NT2/D1 (cell line): ENCODE measurements around the gene PDCD1.
A peak's percentile ranks its signal among the peaks of the same experiment; 100 is the strongest.

ENCODE experiments used
- DNase-seq: peaks from one replicate; pipeline ENCODE4 v3.0.0-alpha.2; 2011; ENCODE audit warnings: low read depth, low spot score
- H3K27me3 ChIP-seq: 2 replicates; pipeline ENCODE4 v1.6.0; 2011; ENCODE audit warnings: mild to moderate bottlenecking; ENCODE audit not compliant: insufficient read length, insufficient read depth
- H3K36me3 ChIP-seq: 2 replicates; pipeline ENCODE4 v1.6.1; 2011; ENCODE audit warnings: mild to moderate bottlenecking, low read length, mixed read lengths; ENCODE audit not compliant: insufficient read depth, insufficient read length
- H3K4me1 ChIP-seq: 2 replicates; pipeline ENCODE4 v1.5.1; 2011; ENCODE audit not compliant: insufficient read depth, insufficient read length
- H3K4me3 ChIP-seq: 2 replicates; pipeline ENCODE4 v1.5.1; 2011; ENCODE audit warnings: low read depth; ENCODE audit not compliant: insufficient read length
- H3K9ac ChIP-seq: 2 replicates; pipeline ENCODE4 v1.6.0; 2011; ENCODE audit warnings: low read depth; ENCODE audit not compliant: insufficient read length
- H3K9me3 ChIP-seq: 2 replicates; pipeline ENCODE4 v1.5.1; 2011; ENCODE audit warnings: mild to moderate bottlenecking, low read length; ENCODE audit not compliant: insufficient read depth
- SUZ12 ChIP-seq: IDR thresholded peaks from 2 replicates; pipeline ENCODE4 v1.6.1; 2011; ENCODE audit not compliant: insufficient read length, insufficient read depth; ENCODE audit errors: extremely low read depth
- YY1 ChIP-seq: IDR thresholded peaks from 2 replicates; pipeline ENCODE4 v1.6.1; 2011; ENCODE audit not compliant: insufficient read length, insufficient read depth
- ZNF274 ChIP-seq: IDR thresholded peaks from 2 replicates; pipeline ENCODE4 v1.6.1; 2011; ENCODE audit warnings: mild to moderate bottlenecking, low read depth, low read length

The PDCD1 gene

GRCh38 chr2:241816431-241817121 lies 42.1 kb downstream of the PDCD1 start:
- H3K9ac ChIP-seq = no peak overlapping the region
- DNase-seq = no peak
- TF ChIP-seq ZNF274 = no peak
- no peak for TF ChIP-seq SUZ12
- TF ChIP-seq YY1 = no peak

DNA sequence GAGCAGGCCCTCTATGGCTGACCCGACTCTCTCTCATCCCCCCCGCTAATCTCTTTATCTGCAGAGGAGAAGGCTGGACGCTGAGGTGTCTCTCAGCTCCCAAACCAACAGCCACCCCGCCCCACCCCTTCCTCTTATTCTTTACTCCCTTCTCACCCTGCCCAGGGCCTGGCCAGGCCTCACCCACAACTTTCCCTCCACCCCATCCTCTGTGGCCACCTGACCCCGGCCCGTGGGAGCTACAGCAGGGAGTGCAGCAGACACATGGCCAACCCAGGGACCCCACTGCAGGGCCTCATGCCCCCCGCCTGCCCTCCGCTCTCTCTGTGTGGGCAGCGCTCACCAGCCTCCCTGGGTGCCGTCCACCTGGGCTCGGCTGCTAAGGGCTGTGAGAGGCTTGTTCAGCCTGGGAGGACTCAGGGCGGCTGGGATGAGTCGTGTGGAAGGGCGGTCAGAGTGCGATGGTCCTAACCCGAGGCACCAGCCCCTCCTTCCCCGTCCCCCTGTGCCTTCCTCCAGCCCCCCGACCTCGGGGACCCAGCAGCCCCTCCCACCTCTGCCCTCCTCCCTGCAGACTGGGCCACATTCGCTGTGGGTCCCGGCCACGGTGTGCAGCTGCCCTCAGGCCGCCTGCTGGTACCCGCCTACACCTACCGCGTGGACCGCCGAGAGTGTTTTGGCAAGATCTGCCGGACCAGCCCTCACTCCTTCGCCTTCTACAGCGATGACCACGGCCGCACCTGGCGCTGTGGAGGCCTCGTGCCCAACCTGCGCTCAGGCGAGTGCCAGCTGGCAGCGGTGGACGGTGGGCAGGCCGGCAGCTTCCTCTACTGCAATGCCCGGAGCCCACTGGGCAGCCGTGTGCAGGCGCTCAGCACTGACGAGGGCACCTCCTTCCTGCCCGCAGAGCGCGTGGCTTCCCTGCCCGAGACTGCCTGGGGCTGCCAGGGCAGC lies 42.9 kb downstream of the PDCD1 start:
- DNase-seq = no peak
- no peak overlapping the region for H3K4me3 ChIP-seq

More at GRCh38 chr2:241816431-241817121, 42.1 kb downstream of the PDCD1 start:
- H3K9me3 ChIP-seq = no peaks in the 10 kb centered on the region
- peaks cover 31% of the 10 kb centered on the region for H3K4me1 ChIP-seq
- no peaks in the 10 kb centered on the region for H3K27me3 ChIP-seq
- no peak overlapping the region for H3K4me3 ChIP-seq
- H3K36me3 ChIP-seq = no peaks in the 10 kb centered on the region

DNA sequence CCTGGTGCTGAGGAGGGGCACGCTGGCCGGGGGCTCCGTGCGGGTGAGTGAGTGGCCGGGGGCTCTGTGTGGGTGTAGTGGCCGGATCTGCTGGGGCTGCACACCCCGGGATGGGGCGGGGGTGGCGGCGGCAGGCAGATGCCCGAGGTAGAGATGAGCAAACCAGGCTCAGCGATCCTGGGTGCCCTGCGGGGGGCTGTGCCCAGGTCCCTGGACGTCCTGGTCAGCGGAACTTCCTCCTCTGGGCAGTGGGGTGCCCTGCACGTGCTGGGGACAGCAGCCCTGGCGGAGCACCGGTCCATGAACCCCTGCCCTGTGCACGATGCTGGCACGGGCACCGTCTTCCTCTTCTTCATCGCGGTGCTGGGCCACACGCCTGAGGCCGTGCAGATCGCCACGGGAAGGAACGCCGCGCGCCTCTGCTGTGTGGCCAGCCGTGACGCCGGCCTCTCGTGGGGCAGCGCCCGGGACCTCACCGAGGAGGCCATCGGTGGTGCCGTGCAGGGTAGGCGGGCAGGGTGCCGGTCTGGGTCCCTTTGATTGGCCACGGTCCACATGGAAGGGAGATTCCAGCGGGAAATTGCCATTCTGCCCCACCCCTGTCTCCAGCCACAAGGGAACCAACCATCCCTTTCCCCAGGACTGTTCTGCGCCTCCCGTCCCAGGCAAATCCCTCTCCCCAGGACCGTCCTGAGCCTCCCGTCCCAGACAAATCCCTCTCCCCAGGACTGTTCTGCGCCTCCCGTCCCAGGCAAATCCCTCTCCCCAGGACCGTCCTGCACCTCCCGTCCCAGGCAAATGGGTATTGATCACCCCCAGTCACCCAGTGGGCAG lies 43.8 kb downstream of the PDCD1 start:
- no peak for TF ChIP-seq YY1
- no peak for TF ChIP-seq SUZ12
- no peak for TF ChIP-seq ZNF274
- peak overlapping the region; percentile 9 for H3K9ac ChIP-seq
- no peak for DNase-seq
- no peaks in the 10 kb centered on the region for H3K27me3 ChIP-seq
- no peaks in the 10 kb centered on the region for H3K9me3 ChIP-seq
- peaks cover 20% of the 10 kb centered on the region for H3K4me1 ChIP-seq
- H3K36me3 ChIP-seq = no peaks in the 10 kb centered on the region
- no peak overlapping the region for H3K4me3 ChIP-seq

More for the DNA sequence above, 42.9 kb downstream of the PDCD1 start:
- no peak overlapping the region for H3K9ac ChIP-seq
- no peaks in the 10 kb centered on the region for H3K9me3 ChIP-seq
- TF ChIP-seq ZNF274 = no peak
- no peak for TF ChIP-seq SUZ12
- no peak for TF ChIP-seq YY1
- H3K36me3 ChIP-seq = no peaks in the 10 kb centered on the region
- H3K27me3 ChIP-seq = no peaks in the 10 kb centered on the region
- peaks cover 27% of the 10 kb centered on the region for H3K4me1 ChIP-seq

DNA sequence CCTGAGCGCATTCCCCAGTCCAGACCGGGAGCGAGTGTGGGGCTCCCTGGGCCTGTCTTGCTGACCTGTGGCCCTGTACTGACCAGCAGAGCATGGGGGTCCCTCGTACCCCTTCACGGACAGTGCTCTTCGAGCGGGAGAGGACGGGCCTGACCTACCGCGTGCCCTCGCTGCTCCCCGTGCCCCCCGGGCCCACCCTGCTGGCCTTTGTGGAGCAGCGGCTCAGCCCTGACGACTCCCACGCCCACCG lies 44.4 kb downstream of the PDCD1 start:
- TF ChIP-seq YY1 = no peak
- TF ChIP-seq SUZ12 = no peak
- no peak for TF ChIP-seq ZNF274
- H3K9ac ChIP-seq = no peak overlapping the region
- no peak for DNase-seq
- H3K36me3 ChIP-seq = no peaks in the 10 kb centered on the region
- no peaks in the 10 kb centered on the region for H3K9me3 ChIP-seq
- no peaks in the 10 kb centered on the region for H3K27me3 ChIP-seq
- peaks cover 20% of the 10 kb centered on the region for H3K4me1 ChIP-seq
- no peak overlapping the region for H3K4me3 ChIP-seq

GRCh38 chr2:241813644-241814392 lies 44.9 kb downstream of the PDCD1 start:
- TF ChIP-seq ZNF274 = no peak
- no peak for TF ChIP-seq SUZ12
- TF ChIP-seq YY1 = no peak
- DNase-seq = no peak

DNA sequence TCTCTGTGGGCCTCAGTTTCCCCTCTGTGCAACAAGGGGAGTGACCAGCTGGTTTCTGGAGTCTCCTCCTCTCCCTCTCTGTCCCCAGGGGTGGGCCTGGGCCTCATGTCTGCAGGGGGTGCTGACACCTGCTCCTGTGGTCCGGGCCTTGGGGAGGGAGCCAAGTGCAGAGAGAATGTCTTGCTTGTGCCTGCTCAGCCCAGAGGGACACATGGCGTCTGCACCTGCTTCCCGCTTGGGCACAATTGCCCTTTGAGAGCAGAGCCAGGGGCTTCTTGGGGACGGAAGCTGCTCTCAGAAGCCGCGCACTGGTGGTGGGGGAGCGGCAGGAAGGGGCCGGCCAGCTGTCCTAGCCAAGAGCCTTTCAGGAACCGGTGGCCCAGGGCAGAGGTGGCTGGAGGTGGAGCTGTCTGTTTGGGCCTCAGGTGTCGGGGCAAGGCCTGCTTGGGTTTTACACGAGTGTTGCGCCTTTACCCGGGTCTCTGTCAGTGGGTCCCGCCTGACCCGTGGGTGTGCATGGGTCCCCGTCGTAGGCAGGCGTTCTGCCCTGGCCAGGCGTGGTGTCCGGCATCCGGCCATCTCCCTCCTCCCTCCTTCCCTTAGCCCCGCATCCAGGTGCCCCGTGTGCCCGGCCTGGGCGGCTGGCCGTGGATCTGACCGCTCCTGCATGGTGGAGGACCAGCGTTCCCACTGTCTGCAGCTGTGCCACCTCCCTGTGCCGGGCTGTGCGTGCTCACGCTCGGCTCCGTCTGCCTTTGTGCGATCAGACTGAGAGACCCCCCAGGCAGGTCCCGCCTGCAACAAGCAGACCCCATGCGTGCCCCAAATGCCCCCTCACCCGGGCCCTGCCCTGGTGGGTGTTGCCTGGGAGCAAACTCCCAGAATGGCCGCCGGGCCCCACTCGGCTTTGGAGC lies 45.7 kb downstream of the PDCD1 start:
- Histone ChIP-seq H3K4me3 (no peak overlapping the region), H3K9me3 (no peaks in the 10 kb centered on the region), H3K36me3 (no peaks in the 10 kb centered on the region), H3K27me3 (no peaks in the 10 kb centered on the region), H3K9ac (no peak overlapping the region), H3K4me1 (peaks cover 23% of the 10 kb centered on the region)
- no peak for DNase-seq
- no peak for TF ChIP-seq YY1

More at GRCh38 chr2:241813644-241814392, 44.9 kb downstream of the PDCD1 start:
- no peak overlapping the region for H3K9ac ChIP-seq
- H3K4me3 ChIP-seq = no peak overlapping the region
- peaks cover 22% of the 10 kb centered on the region for H3K4me1 ChIP-seq
- no peaks in the 10 kb centered on the region for H3K27me3 ChIP-seq
- no peaks in the 10 kb centered on the region for H3K36me3 ChIP-seq
- no peaks in the 10 kb centered on the region for H3K9me3 ChIP-seq
